ENCODE data around the gene RBMS3. TPM values are rescaled to one million over a fixed set of nuclear protein-coding genes. Genes with fewer than 3 reads are reported as not detected.

Gene RBMS3
- total and polyA plus RNA-seq, 2 of the 8 experiments (the other 6 are each of a cell fraction or from before 2014, with no cell fraction given) = 3.7 to 6.9 TPM

- DNase-seq (ENCODE audit: low read depth in 1 of 2, low spot score in 2 of 2) (no peak), FAIRE-seq (no peak)
- no peak overlapping the region for H2AK5ac ChIP-seq (ENCODE audit: low read depth, low read length)
- peaks cover 0 to 17% (median 4%) of the 10 kb centered on the region in 4 experiments; a peak in 3 of 7 replicates for H3K4me1 ChIP-seq (replicated peaks in 1 of 4; ENCODE audit: control insufficient read depth in 3 of 4, insufficient read depth in 4 of 4, low read length in 3 of 4)
- H4K91ac ChIP-seq (replicated peaks; ENCODE audit: insufficient read length, low read length) = no peak overlapping the region
- H2AFZ ChIP-seq (ENCODE audit: low read length) = no peak overlapping the region
- no peak overlapping the region for H3K9ac ChIP-seq (replicated peaks in 1 of 4; ENCODE audit: extremely low read depth in 1 of 4, low read depth in 3 of 4, low read length in 3 of 4)
- WGBS, 2 experiments (ENCODE audit: extremely low coverage in 1 of 2, insufficient coverage in 1 of 2, insufficient read length in 1 of 2, insufficient replicate concordance in 2 of 2, low coverage in 1 of 2, low lambda C conversion rate in 2 of 2, missing lambda C conversion rate in 1 of 2) = 82% methylated on average over 4 of the region's 4 CpGs; no CpG with 5 or more reads in 1 of the 2 experiments
- no peaks in the 10 kb centered on the region for H3K9me3 ChIP-seq (ENCODE audit: insufficient read depth in 2 of 2, low read depth in 1 of 2, low read length in 1 of 2)
- no peak overlapping the region for H4K5ac ChIP-seq (ENCODE audit: insufficient read length, low read depth, low read length)
- no peak overlapping the region for H3K4me2 ChIP-seq (ENCODE audit: insufficient read depth in 1 of 2, low read depth in 2 of 2, low read length in 2 of 2)
- H3K56ac ChIP-seq (replicated peaks; ENCODE audit: insufficient read length, low read depth, low read length) = no peak overlapping the region
- CTCF ChIA-PET (ENCODE audit: partially characterized antibody) = interaction anchor here (0.6 to 0.8 kb wide), 2 partner anchors 11 to 45 kb away, joined by 3 read pairs; no protein-coding TSS in a partner anchor
- H3K23ac ChIP-seq (ENCODE audit: insufficient read length) = no peak overlapping the region
- H3K79me2 ChIP-seq (ENCODE audit: control insufficient read depth in 1 of 2, insufficient read depth in 2 of 2, low read length in 2 of 2) = no peaks in the 10 kb centered on the region
- H3K27me3 ChIP-seq (replicated peaks in 1 of 4; ENCODE audit: control insufficient read depth in 3 of 4, extremely low read depth in 1 of 4, insufficient read depth in 3 of 4, low read length in 3 of 4) = no peaks in the 10 kb centered on the region
- H2BK15ac ChIP-seq (ENCODE audit: low read length) = no peak overlapping the region
- POLR2A ChIA-PET (ENCODE audit: partially characterized antibody) = no interaction called here
- no peak for TF ChIP-seq RFX5 (IDR thresholded peaks at IDR 0.05; ENCODE audit: borderline replicate concordance, low read depth, low read length)
- no peak for TF ChIP-seq USF2 (IDR thresholded peaks at IDR 0.05; ENCODE audit: low read length)
- TF ChIP-seq JUND (IDR thresholded peaks at IDR 0.05; ENCODE audit: low read length) = no peak
- TF ChIP-seq CHD2 (IDR thresholded peaks at IDR 0.05; ENCODE audit: low read length) = no peak
- no peak for TF ChIP-seq RAD21 (IDR thresholded peaks at IDR 0.05 in 1 of 2, conservative IDR thresholded peaks at IDR 0.05 in 1 of 2; ENCODE audit: low read depth in 2 of 2, low read length in 2 of 2)
- TF ChIP-seq HDAC2 (IDR thresholded peaks at IDR 0.05; ENCODE audit: borderline replicate concordance in 1 of 2, low read depth in 2 of 2, low read length in 2 of 2) = no peak
- H4K8ac ChIP-seq (ENCODE audit: extremely low read depth, insufficient read depth, low read length) = no peak overlapping the region
- H3K18ac ChIP-seq (ENCODE audit: extremely low read depth, low read length) = no peak overlapping the region
- no peaks in the 10 kb centered on the region for H3K36me3 ChIP-seq (ENCODE audit: control insufficient read depth in 2 of 4, insufficient read depth in 4 of 4, low read length in 3 of 4)
- no peaks in the 10 kb centered on the region for H4K20me1 ChIP-seq (replicated peaks in 1 of 2; ENCODE audit: control insufficient read depth in 1 of 2, insufficient read depth in 2 of 2, low read length in 2 of 2)
- no peaks in the 10 kb centered on the region for H3K79me1 ChIP-seq (ENCODE audit: low read depth, low read length)
- H3K4ac ChIP-seq (replicated peaks; ENCODE audit: insufficient read length, low read depth, low read length) = no peak overlapping the region
- no peak overlapping the region for H2BK5ac ChIP-seq (ENCODE audit: low read depth, low read length)
- no peak overlapping the region for H2BK20ac ChIP-seq (ENCODE audit: low read length)
- H3K4me3 ChIP-seq (ENCODE audit: extremely low read depth in 1 of 4, insufficient read depth in 2 of 4, low read depth in 3 of 4, low read length in 4 of 4) = no peak overlapping the region
- H3K23me2 ChIP-seq (ENCODE audit: low read depth, low read length) = peaks cover 2% of the 10 kb centered on the region
- H3K14ac ChIP-seq (ENCODE audit: insufficient read length) = no peak overlapping the region
- no peak overlapping the region for H3K27ac ChIP-seq (ENCODE audit: low read depth, low read length)
- H2BK12ac ChIP-seq (ENCODE audit: low read depth, low read length) = 0 out of 2 replicates have a peak overlapping the region, but pooled peaks have one; percentile 2
- no peak overlapping the region for H2BK120ac ChIP-seq (replicated peaks; ENCODE audit: low read depth, low read length)
Observed at GRCh38 chr3:29279286-29279685, 1.6 kb upstream of the RBMS3 start.
